ENCODE data around the gene GART. TPM values are rescaled to one million over a fixed set of nuclear protein-coding genes. Genes with fewer than 3 reads are reported as not detected.

Gene GART
- total RNA-seq, 4 donors from 2014 or later: 53.8 to 130 (median 84.5) TPM

DNA sequence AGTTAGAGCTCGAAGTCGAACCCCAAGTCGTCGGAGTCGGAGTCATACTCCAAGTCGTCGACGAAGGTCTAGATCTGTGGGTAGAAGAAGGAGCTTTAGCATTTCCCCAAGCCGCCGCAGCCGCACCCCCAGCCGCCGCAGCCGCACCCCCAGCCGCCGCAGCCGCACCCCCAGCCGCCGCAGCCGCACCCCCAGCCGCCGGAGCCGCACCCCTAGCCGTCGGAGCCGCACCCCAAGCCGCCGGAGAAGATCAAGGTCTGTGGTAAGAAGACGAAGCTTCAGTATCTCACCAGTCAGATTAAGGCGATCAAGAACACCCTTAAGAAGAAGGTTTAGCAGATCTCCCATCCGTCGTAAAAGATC is 13.0 kb upstream of the GART start:
- peaks cover 78 to 79% of the 10 kb centered on the region in 2 donors for H3K36me3 ChIP-seq
- no peaks in the 10 kb centered on the region for H3K9me3 ChIP-seq
- H3K4me1 ChIP-seq: peaks cover 5 to 14% of the 10 kb centered on the region in 2 donors
- DNase-seq: no peak
- TF ChIP-seq, protein P1, sequence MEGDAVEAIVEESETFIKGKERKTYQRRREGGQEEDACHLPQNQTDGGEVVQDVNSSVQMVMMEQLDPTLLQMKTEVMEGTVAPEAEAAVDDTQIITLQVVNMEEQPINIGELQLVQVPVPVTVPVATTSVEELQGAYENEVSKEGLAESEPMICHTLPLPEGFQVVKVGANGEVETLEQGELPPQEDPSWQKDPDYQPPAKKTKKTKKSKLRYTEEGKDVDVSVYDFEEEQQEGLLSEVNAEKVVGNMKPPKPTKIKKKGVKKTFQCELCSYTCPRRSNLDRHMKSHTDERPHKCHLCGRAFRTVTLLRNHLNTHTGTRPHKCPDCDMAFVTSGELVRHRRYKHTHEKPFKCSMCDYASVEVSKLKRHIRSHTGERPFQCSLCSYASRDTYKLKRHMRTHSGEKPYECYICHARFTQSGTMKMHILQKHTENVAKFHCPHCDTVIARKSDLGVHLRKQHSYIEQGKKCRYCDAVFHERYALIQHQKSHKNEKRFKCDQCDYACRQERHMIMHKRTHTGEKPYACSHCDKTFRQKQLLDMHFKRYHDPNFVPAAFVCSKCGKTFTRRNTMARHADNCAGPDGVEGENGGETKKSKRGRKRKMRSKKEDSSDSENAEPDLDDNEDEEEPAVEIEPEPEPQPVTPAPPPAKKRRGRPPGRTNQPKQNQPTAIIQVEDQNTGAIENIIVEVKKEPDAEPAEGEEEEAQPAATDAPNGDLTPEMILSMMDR (IDR thresholded peaks at IDR 0.05): no peak
- TF ChIP-seq POLR2A (IDR thresholded peaks at IDR 0.05): no peak
- 97 to 100% methylated on average over 29 to 32 of the region's 32 CpGs for WGBS, 2 donors
- H3K4me3 ChIP-seq (replicated peaks in 1 of 3): no peak overlapping the region
- intact Hi-C loops (cut with DNase I): no loop called here
- H3K27me3 ChIP-seq: no peaks in the 10 kb centered on the region
- H3K27ac ChIP-seq: no peak overlapping the region

DNA sequence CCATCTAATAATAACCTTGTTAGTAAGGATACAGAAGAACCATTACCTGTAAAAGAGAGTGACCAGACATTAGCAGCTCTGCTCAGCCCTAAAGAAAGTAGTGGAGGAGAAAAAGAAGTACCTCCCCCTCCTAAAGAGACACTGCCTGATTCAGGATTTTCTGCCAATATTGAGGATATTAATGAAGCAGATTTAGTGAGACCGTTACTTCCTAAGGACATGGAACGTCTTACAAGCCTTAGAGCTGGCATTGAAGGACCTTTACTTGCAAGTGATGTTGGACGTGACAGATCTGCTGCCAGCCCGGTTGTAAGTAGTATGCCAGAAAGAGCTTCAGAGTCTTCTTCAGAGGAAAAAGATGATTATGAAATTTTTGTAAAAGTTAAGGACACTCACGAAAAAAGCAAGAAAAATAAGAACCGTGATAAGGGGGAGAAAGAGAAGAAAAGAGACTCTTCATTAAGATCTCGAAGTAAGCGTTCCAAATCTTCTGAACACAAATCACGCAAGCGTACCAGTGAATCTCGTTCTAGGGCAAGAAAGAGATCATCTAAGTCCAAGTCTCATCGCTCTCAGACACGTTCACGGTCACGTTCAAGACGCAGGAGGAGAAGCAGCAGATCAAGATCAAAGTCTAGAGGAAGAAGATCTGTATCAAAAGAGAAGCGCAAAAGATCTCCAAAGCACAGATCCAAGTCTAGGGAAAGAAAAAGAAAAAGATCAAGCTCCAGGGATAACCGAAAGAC is 12.5 kb upstream of the GART start:
- no peak for DNase-seq
- peaks cover 5 to 14% of the 10 kb centered on the region in 2 donors for H3K4me1 ChIP-seq
- H3K27me3 ChIP-seq: no peaks in the 10 kb centered on the region
- intact Hi-C loops (cut with DNase I): no loop called here
- H3K27ac ChIP-seq: no peak overlapping the region
- no peak for TF ChIP-seq POLR2A (IDR thresholded peaks at IDR 0.05)
- TF ChIP-seq, protein P1 (IDR thresholded peaks at IDR 0.05): no peak
- H3K36me3 ChIP-seq: peaks cover 78 to 79% of the 10 kb centered on the region in 2 donors
- no peak overlapping the region for H3K4me3 ChIP-seq (replicated peaks in 1 of 3)
- 93 to 96% methylated on average over 18 of the region's 18 CpGs for WGBS, 2 donors
- no peaks in the 10 kb centered on the region for H3K9me3 ChIP-seq

DNA sequence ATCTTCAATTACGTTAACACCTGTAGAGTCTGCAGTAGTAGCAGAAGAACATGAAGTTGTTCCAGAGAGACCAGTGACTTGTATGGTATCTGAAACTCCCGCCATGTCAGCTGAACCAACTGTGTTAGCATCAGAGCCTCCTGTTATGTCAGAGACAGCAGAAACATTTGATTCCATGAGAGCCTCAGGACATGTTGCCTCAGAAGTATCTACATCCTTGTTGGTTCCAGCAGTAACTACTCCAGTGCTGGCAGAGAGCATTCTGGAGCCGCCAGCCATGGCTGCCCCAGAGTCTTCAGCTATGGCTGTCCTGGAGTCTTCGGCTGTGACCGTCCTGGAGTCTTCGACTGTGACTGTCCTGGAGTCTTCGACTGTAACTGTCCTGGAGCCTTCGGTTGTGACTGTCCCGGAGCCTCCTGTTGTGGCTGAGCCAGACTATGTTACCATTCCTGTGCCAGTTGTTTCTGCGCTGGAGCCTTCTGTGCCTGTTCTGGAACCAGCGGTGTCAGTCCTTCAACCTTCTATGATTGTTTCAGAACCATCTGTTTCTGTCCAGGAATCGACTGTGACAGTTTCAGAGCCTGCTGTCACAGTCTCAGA is 11.2 kb upstream of the GART start:
- Histone ChIP-seq H3K27me3 (no peaks in the 10 kb centered on the region), H3K4me1 (peaks cover 5 to 14% of the 10 kb centered on the region in 2 donors), H3K9me3 (no peaks in the 10 kb centered on the region), H3K36me3 (peaks cover 70 to 72% of the 10 kb centered on the region in 2 donors), H3K27ac (no peak overlapping the region), H3K4me3 (replicated peaks in 1 of 3) (no peak overlapping the region)
- intact Hi-C loops (cut with DNase I): no loop called here
- no peak for DNase-seq
- 94 to 96% methylated on average over 7 to 11 of the region's 12 CpGs for WGBS, 2 donors
- TF ChIP-seq, protein P1 (IDR thresholded peaks at IDR 0.05): no peak
- no peak for TF ChIP-seq POLR2A (IDR thresholded peaks at IDR 0.05)

DNA sequence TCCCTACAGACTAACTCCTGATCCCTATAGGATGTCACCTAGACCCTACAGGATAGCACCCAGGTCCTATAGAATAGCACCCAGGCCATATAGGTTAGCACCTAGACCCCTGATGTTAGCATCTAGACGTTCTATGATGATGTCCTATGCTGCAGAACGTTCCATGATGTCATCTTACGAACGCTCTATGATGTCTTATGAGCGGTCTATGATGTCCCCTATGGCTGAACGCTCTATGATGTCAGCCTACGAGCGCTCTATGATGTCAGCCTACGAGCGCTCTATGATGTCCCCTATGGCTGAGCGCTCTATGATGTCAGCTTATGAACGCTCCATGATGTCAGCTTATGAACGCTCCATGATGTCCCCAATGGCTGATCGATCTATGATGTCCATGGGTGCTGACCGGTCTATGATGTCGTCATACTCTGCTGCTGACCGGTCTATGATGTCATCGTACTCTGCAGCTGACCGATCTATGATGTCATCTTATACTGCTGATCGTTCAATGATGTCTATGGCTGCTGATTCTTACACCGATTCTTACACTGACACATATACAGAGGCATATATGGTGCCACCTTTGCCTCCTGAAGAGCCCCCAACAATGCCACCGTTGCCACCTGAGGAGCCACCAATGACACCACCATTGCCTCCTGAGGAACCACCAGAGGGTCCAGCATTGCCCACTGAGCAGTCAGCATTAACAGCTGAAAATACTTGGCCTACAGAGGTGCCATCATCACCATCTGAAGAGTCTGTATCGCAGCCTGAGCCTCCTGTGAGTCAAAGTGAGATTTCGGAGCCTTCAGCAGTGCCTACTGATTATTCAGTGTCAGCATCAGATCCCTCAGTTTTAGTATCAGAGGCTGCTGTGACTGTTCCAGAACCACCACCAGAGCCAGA is 10.4 kb upstream of the GART start:
- H3K27me3 ChIP-seq: no peaks in the 10 kb centered on the region
- H3K27ac ChIP-seq: no peak overlapping the region
- intact Hi-C loops (cut with DNase I): no loop called here
- H3K36me3 ChIP-seq: peaks cover 64 to 67% of the 10 kb centered on the region in 2 donors
- H3K9me3 ChIP-seq: no peaks in the 10 kb centered on the region
- TF ChIP-seq POLR2A (IDR thresholded peaks at IDR 0.05): no peak
- TF ChIP-seq, protein P1 (IDR thresholded peaks at IDR 0.05): no peak
- no peak for DNase-seq
- no peak overlapping the region for H3K4me3 ChIP-seq (replicated peaks in 1 of 3)
- peaks cover 5 to 14% of the 10 kb centered on the region in 2 donors for H3K4me1 ChIP-seq
- 96 to 97% methylated on average over 23 to 24 of the region's 24 CpGs for WGBS, 2 donors
